Measurements from ENCODE around the gene TRIB2. TPM values are rescaled to one million over a fixed set of nuclear protein-coding genes. Genes with fewer than 3 reads are reported as not detected.

The TRIB2 gene
- total and polyA plus RNA-seq, 9 of the 15 experiments (the other 6 are each of a cell fraction or from before 2014, with no cell fraction given): 9.0 to 39.0 (median 26.3) TPM

GRCh38 chr2:12718015-12718671 lies 1.4 kb downstream of the TRIB2 start (continued):
- TF ChIP-seq, protein P1, sequence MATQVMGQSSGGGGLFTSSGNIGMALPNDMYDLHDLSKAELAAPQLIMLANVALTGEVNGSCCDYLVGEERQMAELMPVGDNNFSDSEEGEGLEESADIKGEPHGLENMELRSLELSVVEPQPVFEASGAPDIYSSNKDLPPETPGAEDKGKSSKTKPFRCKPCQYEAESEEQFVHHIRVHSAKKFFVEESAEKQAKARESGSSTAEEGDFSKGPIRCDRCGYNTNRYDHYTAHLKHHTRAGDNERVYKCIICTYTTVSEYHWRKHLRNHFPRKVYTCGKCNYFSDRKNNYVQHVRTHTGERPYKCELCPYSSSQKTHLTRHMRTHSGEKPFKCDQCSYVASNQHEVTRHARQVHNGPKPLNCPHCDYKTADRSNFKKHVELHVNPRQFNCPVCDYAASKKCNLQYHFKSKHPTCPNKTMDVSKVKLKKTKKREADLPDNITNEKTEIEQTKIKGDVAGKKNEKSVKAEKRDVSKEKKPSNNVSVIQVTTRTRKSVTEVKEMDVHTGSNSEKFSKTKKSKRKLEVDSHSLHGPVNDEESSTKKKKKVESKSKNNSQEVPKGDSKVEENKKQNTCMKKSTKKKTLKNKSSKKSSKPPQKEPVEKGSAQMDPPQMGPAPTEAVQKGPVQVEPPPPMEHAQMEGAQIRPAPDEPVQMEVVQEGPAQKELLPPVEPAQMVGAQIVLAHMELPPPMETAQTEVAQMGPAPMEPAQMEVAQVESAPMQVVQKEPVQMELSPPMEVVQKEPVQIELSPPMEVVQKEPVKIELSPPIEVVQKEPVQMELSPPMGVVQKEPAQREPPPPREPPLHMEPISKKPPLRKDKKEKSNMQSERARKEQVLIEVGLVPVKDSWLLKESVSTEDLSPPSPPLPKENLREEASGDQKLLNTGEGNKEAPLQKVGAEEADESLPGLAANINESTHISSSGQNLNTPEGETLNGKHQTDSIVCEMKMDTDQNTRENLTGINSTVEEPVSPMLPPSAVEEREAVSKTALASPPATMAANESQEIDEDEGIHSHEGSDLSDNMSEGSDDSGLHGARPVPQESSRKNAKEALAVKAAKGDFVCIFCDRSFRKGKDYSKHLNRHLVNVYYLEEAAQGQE (IDR thresholded peaks at IDR 0.05; ENCODE audit: borderline replicate concordance): peak; percentile 18; the same call in 1 of the 2 replicates
- TF ChIP-seq, protein P1 (CRISPR knock-in tag; IDR thresholded peaks at IDR 0.05; ENCODE audit: low read depth): no peak
- TF ChIP-seq ZC3H11A (IDR thresholded peaks at IDR 0.05; ENCODE audit: low read depth, low read length): no peak
- no peak for TF ChIP-seq ZBTB49 (CRISPR knock-in tag; IDR thresholded peaks at IDR 0.05; ENCODE audit: borderline replicate concordance)
- TF ChIP-seq U2AF2 (optimal IDR thresholded peaks at IDR 0.05; ENCODE audit: low read depth, low read length): no peak
- no peak for TF ChIP-seq E2F3 (CRISPR knock-in tag; IDR thresholded peaks at IDR 0.05)
- TF ChIP-seq ZFP30 (CRISPR knock-in tag; IDR thresholded peaks at IDR 0.05; ENCODE audit: borderline replicate concordance): no peak
- TF ChIP-seq HDAC8 (tag; IDR thresholded peaks at IDR 0.05): no peak
- no peak for TF ChIP-seq GABPB2 (CRISPR knock-in tag; conservative IDR thresholded peaks at IDR 0.05)
- no peak for TF ChIP-seq ZNF124 (CRISPR knock-in tag; IDR thresholded peaks at IDR 0.05)
- TF ChIP-seq, protein P2, sequence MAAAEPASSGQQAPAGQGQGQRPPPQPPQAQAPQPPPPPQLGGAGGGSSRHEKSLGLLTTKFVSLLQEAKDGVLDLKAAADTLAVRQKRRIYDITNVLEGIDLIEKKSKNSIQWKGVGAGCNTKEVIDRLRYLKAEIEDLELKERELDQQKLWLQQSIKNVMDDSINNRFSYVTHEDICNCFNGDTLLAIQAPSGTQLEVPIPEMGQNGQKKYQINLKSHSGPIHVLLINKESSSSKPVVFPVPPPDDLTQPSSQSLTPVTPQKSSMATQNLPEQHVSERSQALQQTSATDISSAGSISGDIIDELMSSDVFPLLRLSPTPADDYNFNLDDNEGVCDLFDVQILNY (CRISPR knock-in tag; IDR thresholded peaks at IDR 0.05): no peak
- TF ChIP-seq KAT7 (CRISPR knock-in tag; IDR thresholded peaks at IDR 0.05; ENCODE audit: borderline replicate concordance): no peak
- no peak for TF ChIP-seq TAL1 (IDR thresholded peaks at IDR 0.05)
- TF ChIP-seq U2AF1 (optimal IDR thresholded peaks at IDR 0.05; ENCODE audit: low read depth, low read length): no peak
- no peak for TF ChIP-seq JUN (IDR thresholded peaks at IDR 0.05; ENCODE audit: borderline replicate concordance, low read depth, low read length)
- no peak for TF ChIP-seq JUN (CRISPR knock-in tag; IDR thresholded peaks at IDR 0.05; ENCODE audit: borderline replicate concordance)
- TF ChIP-seq ZNF253 (CRISPR knock-in tag; conservative IDR thresholded peaks at IDR 0.05): no peak
